BLaER1 treated with 17β-estradiol and CSF1 and Interleukin-3, amounts not matched to agents 10 nM and 100 nM (cell line): Measurements from ENCODE around the gene ECM1.

ENCODE experiments used
- H3K27ac ChIP-seq, 11 experiments: shearing (Covaris generic); formaldehyde crosslinking; 2 replicates each; pipeline ENCODE4 v1.8.1; 2022
- H3K27me3 ChIP-seq, 11 experiments: shearing (Covaris generic); formaldehyde crosslinking; 2 replicates each; pipeline ENCODE4 v1.8.1; 2022
- H3K36me3 ChIP-seq, 11 experiments: shearing (Covaris generic); formaldehyde crosslinking; 2 replicates each; pipeline ENCODE4 v1.8.1; 2022
- H3K4me1 ChIP-seq, 10 experiments: shearing (Covaris generic); formaldehyde crosslinking; 2 replicates each; pipeline ENCODE4 v1.8.1; 2022
- H3K4me2 ChIP-seq, 11 experiments: shearing (Covaris generic); formaldehyde crosslinking; 2 replicates each; pipeline ENCODE4 v1.8.1; 2022
- H3K4me3 ChIP-seq, 10 experiments: shearing (Covaris generic); formaldehyde crosslinking; 2 replicates each; pipeline ENCODE4 v1.8.1; 2022
- H3K9ac ChIP-seq, 11 experiments: shearing (Covaris generic); formaldehyde crosslinking; 2 replicates each; pipeline ENCODE4 v1.8.1; 2022
- H3K9me3 ChIP-seq, 11 experiments: shearing (Covaris generic); formaldehyde crosslinking; replicated peaks in 1 of 11; 2 replicates each; pipeline ENCODE4 v1.8.1; 2022
- H4K20me1 ChIP-seq, 11 experiments: shearing (Covaris generic); formaldehyde crosslinking; 2 replicates each; pipeline ENCODE4 v1.8.1; 2022
- Cebpa-rat ChIP-seq, 11 experiments: shearing (Covaris generic); IDR thresholded peaks; 2 replicates each; pipeline ENCODE4 v1.8.1; 2022

ECM1 gene

DNA sequence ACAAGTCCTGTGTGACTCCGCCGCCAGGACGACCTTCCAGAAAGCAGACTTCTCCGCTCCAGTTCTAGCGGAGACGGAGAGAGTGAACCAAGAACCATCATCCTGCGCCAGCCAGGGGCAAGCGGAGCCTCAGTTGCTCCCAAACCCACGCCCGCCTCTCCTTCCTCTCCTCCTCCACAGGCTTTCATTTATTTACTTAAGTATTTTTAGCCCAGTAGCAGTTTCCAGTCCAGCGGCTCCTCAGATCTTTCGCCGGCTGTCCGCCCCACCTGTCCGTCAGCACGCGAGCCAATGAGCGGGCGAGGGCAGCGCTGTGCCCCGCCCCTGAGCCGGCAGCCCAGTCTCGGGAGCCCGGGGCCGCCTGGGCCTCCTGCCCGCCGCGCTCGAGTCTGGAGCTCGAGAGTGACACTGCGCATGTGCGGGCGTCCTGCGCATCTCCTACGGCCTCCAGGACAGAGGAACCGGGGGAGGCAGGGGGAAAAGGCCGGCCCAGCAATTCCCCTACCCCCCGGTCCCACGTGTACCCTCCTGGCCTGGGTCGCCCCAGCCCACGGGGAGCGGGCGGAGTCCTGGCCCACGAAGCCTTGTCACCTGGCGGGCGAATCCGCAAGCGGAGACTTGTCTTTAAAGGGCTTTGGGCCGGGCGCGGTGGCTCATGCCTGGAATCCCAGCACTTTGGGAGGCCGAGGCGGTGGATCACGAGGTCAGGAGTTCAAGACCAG lies 7.6 kb downstream of the ECM1 start, which contains the start of gene FALEC:
TSS of gene FALEC (plus strand) at position 425 of the 722 bp plus-strand sequence.
- Histone ChIP-seq H3K27ac (peak within 1 kb of the TSS; percentile 4 to 75 (median 69); a peak in 20 of 22 replicates), H3K36me3 (peaks cover 10 to 28% (median 22%) of the 10 kb centered on the region in 11 experiments; a peak in 21 of 22 replicates), H3K9me3 (no peaks in the 10 kb centered on the region), H3K4me3 (peak within 1 kb of the TSS; percentile 53 to 76 (median 66)), H3K4me1 (peaks cover 53 to 69% (median 67%) of the 10 kb centered on the region in 10 experiments), H4K20me1 (peaks cover 0 to 28% (median 0%) of the 10 kb centered on the region in 11 experiments; a peak in 2 of 22 replicates), H3K27me3 (no peaks in the 10 kb centered on the region), H3K4me2 (peak within 1 kb of the TSS; percentile 87 to 100 (median 95)), H3K9ac (peak within 1 kb of the TSS; percentile 68 to 85 (median 77))
- TF ChIP-seq Cebpa-rat (IDR thresholded peaks at IDR 0.05) = no peak

DNA sequence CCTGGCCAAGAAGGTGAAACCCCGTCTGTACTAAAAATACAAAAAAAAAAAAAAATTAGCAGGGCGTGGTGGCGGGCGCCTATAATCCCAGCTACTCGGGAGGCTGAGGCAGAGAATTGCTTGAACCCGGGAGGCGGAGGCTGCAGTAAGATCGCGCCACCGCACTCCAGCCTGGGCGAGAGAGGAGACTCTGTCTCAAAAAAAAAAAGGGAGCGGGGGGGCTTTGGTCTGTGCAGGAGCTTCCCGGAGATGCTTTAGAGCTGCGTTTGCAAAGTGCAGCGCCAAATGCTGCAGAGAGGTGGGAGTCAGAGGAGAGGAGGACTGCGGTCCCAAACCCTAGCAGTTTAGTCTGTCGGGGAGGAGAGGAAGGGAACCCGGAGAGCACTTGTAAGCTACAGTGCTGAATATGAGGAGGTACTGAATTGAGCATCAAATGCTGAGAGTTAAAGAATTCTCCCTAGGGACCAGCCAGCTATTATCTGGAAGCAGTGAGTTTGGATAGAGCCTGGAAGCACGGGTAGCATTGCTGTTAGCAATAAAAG lies 8.2 kb downstream of the ECM1 start:
- Histone ChIP-seq H3K9ac (peak overlapping the region; percentile 68 to 85 (median 77)), H3K4me3 (peak overlapping the region; percentile 53 to 76 (median 66)), H3K9me3 (no peaks in the 10 kb centered on the region), H4K20me1 (peaks cover 0 to 22% (median 0%) of the 10 kb centered on the region in 11 experiments; a peak in 2 of 22 replicates), H3K4me2 (peak overlapping the region; percentile 87 to 100 (median 95)), H3K4me1 (peaks cover 46 to 63% (median 61%) of the 10 kb centered on the region in 10 experiments), H3K27me3 (no peaks in the 10 kb centered on the region), H3K27ac (peak overlapping the region in 9 of 11 experiments; percentile 50 to 75 (median 71); a peak in 18 of 22 replicates), H3K36me3 (peaks cover 10 to 22% (median 19%) of the 10 kb centered on the region in 11 experiments; a peak in 21 of 22 replicates)
- no peak for TF ChIP-seq Cebpa-rat (IDR thresholded peaks at IDR 0.05)

DNA sequence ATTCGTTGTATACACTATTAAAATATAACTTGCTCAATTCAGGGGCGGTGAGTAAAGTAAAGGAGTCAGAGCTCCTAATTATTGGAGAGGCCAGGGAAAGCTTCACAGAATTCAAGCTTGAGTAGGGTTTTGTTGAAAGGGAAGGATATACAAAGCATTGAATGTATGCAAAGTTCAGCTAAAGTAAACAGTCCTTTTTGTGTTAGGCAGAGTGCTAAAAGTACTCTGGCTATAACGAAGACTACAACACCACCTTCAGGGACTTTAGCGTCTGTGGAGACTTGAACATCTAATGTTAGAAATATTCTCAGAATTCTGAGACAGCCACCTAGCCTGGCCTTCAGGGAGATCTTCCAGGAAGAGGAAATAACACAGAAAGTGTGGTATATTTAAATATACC lies 8.7 kb downstream of the ECM1 start:
- H3K4me3 ChIP-seq = peak overlapping the region; percentile 53 to 76 (median 66); a peak in 17 of 20 replicates
- peak overlapping the region in 9 of 11 experiments; percentile 71 to 85 (median 78); a peak in 13 of 22 replicates for H3K9ac ChIP-seq
- H3K27me3 ChIP-seq = no peaks in the 10 kb centered on the region
- H3K27ac ChIP-seq = peak overlapping the region in 2 of 11 experiments; percentile 50 to 71; a peak in 2 of 22 replicates
- H4K20me1 ChIP-seq = peaks cover 0 to 17% (median 0%) of the 10 kb centered on the region in 11 experiments; a peak in 2 of 22 replicates
- no peak for TF ChIP-seq Cebpa-rat (IDR thresholded peaks at IDR 0.05)
- peaks cover 41 to 58% (median 56%) of the 10 kb centered on the region in 10 experiments for H3K4me1 ChIP-seq
- peak overlapping the region; percentile 87 to 100 (median 95) for H3K4me2 ChIP-seq
- peaks cover 10 to 17% (median 14%) of the 10 kb centered on the region in 11 experiments; a peak in 20 of 22 replicates for H3K36me3 ChIP-seq
- no peaks in the 10 kb centered on the region for H3K9me3 ChIP-seq

DNA sequence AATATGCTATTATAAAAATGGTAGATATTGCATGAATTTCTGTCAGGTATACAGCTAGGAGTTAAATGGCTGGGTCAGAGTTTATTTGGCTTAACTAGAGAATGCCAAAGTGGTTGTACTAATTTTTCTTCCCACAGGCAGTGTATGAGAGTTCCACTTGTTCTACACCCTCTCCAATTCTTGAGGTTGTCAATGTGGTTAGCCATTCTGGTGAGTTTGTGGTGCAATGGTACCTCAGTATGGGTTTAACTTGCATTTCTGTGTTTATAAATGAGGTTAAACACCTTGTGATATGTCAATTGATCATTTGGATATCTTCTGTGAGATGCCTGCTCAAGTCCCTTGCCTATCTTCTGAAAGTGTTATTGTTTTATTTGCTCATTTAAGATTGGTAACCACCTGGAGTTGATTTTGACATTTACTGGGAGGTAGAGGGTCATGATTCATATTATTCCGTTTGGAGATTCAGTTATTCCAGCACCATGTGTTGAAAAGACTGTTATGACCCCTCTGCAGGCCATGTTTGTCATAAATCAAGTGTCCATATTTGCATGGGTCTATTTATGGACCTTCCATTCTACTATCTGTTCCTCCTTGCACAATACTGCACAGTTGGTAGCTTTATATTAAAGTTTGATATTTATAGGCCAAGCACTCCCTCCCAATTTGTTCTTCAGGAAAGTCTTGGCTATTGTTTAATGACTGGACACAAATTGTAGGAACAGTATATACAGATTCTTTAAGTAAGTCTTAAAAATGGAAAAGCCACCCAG lies 13.5 kb downstream of the ECM1 start:
- no peaks in the 10 kb centered on the region for H3K36me3 ChIP-seq
- H3K27me3 ChIP-seq = no peaks in the 10 kb centered on the region
- H3K4me1 ChIP-seq = peaks cover 3 to 23% (median 14%) of the 10 kb centered on the region in 10 experiments; a peak in 19 of 20 replicates
- H3K4me2 ChIP-seq = no peak overlapping the region
- no peaks in the 10 kb centered on the region for H4K20me1 ChIP-seq
- no peak overlapping the region for H3K9ac ChIP-seq
- no peak for TF ChIP-seq Cebpa-rat (IDR thresholded peaks at IDR 0.05)
- H3K9me3 ChIP-seq = no peaks in the 10 kb centered on the region
- H3K27ac ChIP-seq = no peak overlapping the region
- H3K4me3 ChIP-seq = no peak overlapping the region

DNA sequence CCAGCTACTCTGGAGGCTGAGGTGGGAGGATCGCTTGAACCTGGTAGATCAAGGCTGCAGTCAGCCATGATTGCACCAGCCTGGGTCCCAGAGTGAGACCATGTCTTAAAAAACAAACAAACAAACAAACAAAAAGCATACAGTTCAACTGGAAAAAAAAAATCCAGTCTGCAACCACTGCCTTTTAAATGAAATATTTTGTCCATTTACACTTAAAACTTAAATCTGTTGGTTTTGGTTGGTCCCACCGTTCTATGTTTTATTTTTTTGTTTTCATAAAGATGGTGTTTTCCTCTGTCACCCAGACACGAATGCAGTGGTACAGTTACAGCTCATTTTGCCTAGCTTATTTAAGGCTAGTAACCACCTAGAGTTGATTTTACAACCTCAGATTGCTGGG lies 17.4 kb downstream of the ECM1 start:
- H3K36me3 ChIP-seq = no peaks in the 10 kb centered on the region
- H3K4me2 ChIP-seq = no peak overlapping the region
- H3K27ac ChIP-seq = no peak overlapping the region
- no peaks in the 10 kb centered on the region for H3K27me3 ChIP-seq
- no peak for TF ChIP-seq Cebpa-rat (IDR thresholded peaks at IDR 0.05)
- peaks cover 0 to 9% (median 0%) of the 10 kb centered on the region in 10 experiments; a peak in 7 of 20 replicates for H3K4me1 ChIP-seq
- H3K4me3 ChIP-seq = no peak overlapping the region
- no peaks in the 10 kb centered on the region for H3K9me3 ChIP-seq
- no peak overlapping the region for H3K9ac ChIP-seq
- H4K20me1 ChIP-seq = no peaks in the 10 kb centered on the region

DNA sequence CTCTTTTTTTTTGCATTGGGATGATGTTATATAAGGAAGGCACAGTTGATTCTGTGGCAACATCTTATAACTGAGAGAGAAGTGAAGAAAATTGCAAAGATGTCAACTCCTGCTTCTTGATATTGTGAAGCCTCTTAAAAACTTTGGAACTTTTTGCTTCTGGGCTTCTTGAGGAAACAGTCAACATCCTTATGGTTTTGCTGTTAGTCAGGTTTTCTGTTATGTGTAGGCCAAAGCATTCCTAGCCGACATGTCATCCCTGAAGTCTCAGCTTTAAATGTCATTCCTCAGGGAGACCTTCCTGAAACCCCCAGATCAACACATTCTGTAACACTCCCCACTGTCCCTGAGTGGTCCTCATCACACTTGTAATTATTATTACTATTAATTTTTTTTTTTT lies 20.3 kb downstream of the ECM1 start:
- Histone ChIP-seq H4K20me1 (no peaks in the 10 kb centered on the region), H3K27me3 (no peaks in the 10 kb centered on the region), H3K4me1 (peaks cover 0 to 20% (median 6%) of the 10 kb centered on the region in 10 experiments; a peak in 10 of 20 replicates), H3K27ac (no peak overlapping the region), H3K4me3 (no peak overlapping the region), H3K9me3 (no peaks in the 10 kb centered on the region), H3K4me2 (no peak overlapping the region), H3K36me3 (no peaks in the 10 kb centered on the region), H3K9ac (no peak overlapping the region)
- TF ChIP-seq Cebpa-rat (IDR thresholded peaks at IDR 0.05) = no peak

DNA sequence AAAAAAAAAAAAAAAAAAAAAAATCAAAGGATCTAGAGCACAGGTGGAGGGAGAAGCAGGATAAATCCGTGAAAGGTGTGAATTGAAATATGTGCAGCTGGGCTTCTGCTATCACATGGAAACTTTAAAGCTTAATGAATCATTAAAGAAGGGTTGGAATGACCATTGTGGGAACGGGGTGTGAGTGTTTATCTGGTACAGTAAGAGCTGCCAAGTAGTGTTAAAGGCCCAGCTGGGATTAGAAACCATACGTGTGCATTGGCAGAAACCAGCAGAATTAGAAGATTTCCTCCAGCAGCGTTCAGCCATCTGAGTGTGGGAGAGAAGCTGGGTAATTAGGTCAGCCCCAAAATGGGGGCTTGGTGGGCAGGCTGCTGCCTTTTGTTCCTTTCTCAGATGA lies 21.1 kb downstream of the ECM1 start:
- no peak overlapping the region for H3K4me3 ChIP-seq
- H4K20me1 ChIP-seq = no peaks in the 10 kb centered on the region
- H3K9ac ChIP-seq = no peak overlapping the region
- H3K36me3 ChIP-seq = no peaks in the 10 kb centered on the region
- H3K4me1 ChIP-seq = peaks cover 0 to 12% (median 6%) of the 10 kb centered on the region in 10 experiments; a peak in 11 of 20 replicates
- H3K27me3 ChIP-seq = no peaks in the 10 kb centered on the region
- no peak overlapping the region for H3K27ac ChIP-seq
- H3K4me2 ChIP-seq = no peak overlapping the region
- no peaks in the 10 kb centered on the region for H3K9me3 ChIP-seq
- TF ChIP-seq Cebpa-rat (IDR thresholded peaks at IDR 0.05) = no peak

DNA sequence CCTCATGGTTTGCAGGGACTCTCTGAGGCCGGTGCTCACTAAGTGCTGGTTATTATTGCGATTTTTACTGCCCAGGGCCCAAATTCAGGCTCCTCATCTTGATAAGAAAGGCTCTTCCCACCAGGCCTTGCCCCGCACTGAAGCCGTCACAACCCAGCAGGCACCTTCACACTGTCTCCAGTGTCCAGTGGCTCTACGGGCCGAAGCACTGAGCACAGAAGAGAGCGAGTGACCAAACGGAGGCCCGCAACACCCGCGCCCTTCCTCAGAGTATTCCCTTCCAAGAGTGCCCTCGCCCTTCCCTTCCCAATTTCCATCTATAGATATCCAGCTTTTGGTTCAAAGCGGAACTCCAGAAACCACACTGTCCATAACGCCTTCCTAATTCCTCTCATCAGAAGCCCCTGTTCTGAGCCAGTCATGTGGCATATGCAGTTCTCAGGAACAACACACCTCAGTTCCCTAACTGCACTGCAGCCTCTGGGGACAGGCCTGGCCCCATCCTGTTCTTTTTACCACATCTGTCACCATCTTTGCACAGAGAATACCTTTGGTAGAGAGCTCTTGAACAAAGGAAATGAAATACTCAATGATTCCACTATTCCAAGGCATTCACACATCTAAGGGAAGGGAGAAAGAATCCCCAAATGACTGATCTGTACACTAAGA lies 22.7 kb downstream of the ECM1 start:
- no peaks in the 10 kb centered on the region for H4K20me1 ChIP-seq
- H3K4me1 ChIP-seq = peaks cover 0 to 11% (median 7%) of the 10 kb centered on the region in 10 experiments; a peak in 9 of 20 replicates
- H3K4me3 ChIP-seq = no peak overlapping the region
- H3K9me3 ChIP-seq = no peaks in the 10 kb centered on the region
- peak overlapping the region in 1 of 11 experiments; percentile 18; a peak in 1 of 22 replicates for H3K9ac ChIP-seq
- no peaks in the 10 kb centered on the region for H3K27me3 ChIP-seq
- H3K27ac ChIP-seq = no peak overlapping the region
- H3K4me2 ChIP-seq = peak overlapping the region in 1 of 11 experiments; percentile 7; a peak in 1 of 22 replicates
- no peak for TF ChIP-seq Cebpa-rat (IDR thresholded peaks at IDR 0.05)
- no peaks in the 10 kb centered on the region for H3K36me3 ChIP-seq
